Heart right ventricle (tissue), 16 donors: ENCODE results near the gene LRRTM3. TPM values are rescaled to one million over a fixed set of nuclear protein-coding genes. Genes with fewer than 3 reads are reported as not detected.

ENCODE experiments used
- ATAC-seq, 8 donors: fragments of 200-7000 bp; cut with Tn5 transposase; one replicate each; pipeline ENCODE4 v1.9.1; 2020; ENCODE audit warnings: mild to moderate bottlenecking in 8 of 8, moderate library complexity in 8 of 8, moderate number of reproducible peaks in 1 of 8
- DNase-seq, 2 donors: peaks; one replicate each; pipeline ENCODE4 v3.0.0-alpha.2; 2020
- H3K27ac ChIP-seq, 10 donors: fragments of 200-600 bp; sonication (generic) in 2 of 10; one replicate each; pipeline versions ENCODE4 v1.5.0 to v1.8.0; 2020 to 2022; ENCODE audit warnings: mild to moderate bottlenecking in 3 of 10
- H3K27me3 ChIP-seq, 7 donors: fragments of 200-600 bp; one replicate each; pipeline ENCODE4 v1.8.0; 2021 to 2022; ENCODE audit warnings: mild to moderate bottlenecking in 2 of 7
- H3K36me3 ChIP-seq, 9 donors: fragments of 200-600 bp; sonication (generic) in 1 of 9; one replicate each; pipeline versions ENCODE4 v1.5.0 to v1.8.0; 2020 to 2022; ENCODE audit warnings: mild to moderate bottlenecking in 2 of 9
- H3K4me1 ChIP-seq, 9 donors: fragments of 200-600 bp; sonication (generic) in 1 of 9; one replicate each; pipeline versions ENCODE4 v1.5.0 to v1.8.0; 2020 to 2022; ENCODE audit warnings: mild to moderate bottlenecking in 4 of 9
- H3K4me3 ChIP-seq, 10 donors: fragments of 200-600 bp; sonication (generic) in 2 of 10; one replicate each; pipeline versions ENCODE4 v1.5.0 to v1.8.0; 2020 to 2022; ENCODE audit warnings: mild to moderate bottlenecking in 7 of 10, moderate library complexity in 2 of 10
- H3K9me3 ChIP-seq, 11 donors: fragments of 200-600 bp in 10 of 11; sonication (generic) in 2 of 11; one replicate each; pipeline versions ENCODE4 v1.5.0 to v1.8.0; 2013 to 2022; ENCODE audit warnings: mild to moderate bottlenecking in 2 of 11, control low read depth in 1 of 11, moderate library complexity in 1 of 11
- WGBS, 2 donors: extraction: QIAGEN DNeasy Blood & Tissue Kit; methylation state at CpG; one replicate each; pipeline ENCODE4 v1.1.7; 2013; ENCODE audit warnings: inconsistent platforms in 1 of 2; 5-methylcytosine and 5-hydroxymethylcytosine counted together
- intact Hi-C, 10 donors: fragments of 100-400 bp; cut with DNase I; formaldehyde crosslinking; loops; one replicate each; pipeline versions ENCODE4 v1.11.1 to v1.14.2; 2022
- polyA plus RNA-seq, 2 donors: library from polyadenylated mRNA; stranded (reverse); fragments of 200-250 nt; gene quantifications; one replicate each; pipeline ENCODE4 v1.2.3, GENCODE V29; 2013
- total RNA-seq, 10 donors: library from RNA; stranded (reverse); fragmentation: NEBNext Ultra II Directional in 3 of 10; extraction: Animal tissue kit (Norgen Biotek cat#: 25700) in 3 of 10; gene quantifications; one replicate each; pipeline versions ENCODE4 v1.2.1 to v1.2.4, GENCODE V29; 2021 to 2023
- TF ChIP-seq, protein P1 (sequence below), 9 donors: fragments of 200-600 bp; sonication (generic) in 2 of 9; IDR thresholded peaks; one replicate each; pipeline versions ENCODE4 v1.5.0 to v1.8.0; 2021 to 2022; ENCODE audit warnings: antibody characterized with exemption in 9 of 9, mild to moderate bottlenecking in 5 of 9, moderate library complexity in 1 of 9
- donor health status: Arrhythmogenic right ventricular cardiomyopathy.
- donor health status: ischemic (EF 13 %, LVEDD 7.1; RV severe dilation, severe dysfunction).
- donor health status: healthy with polysubstance abuse.
- donor health status: DM: no; HTN: yes; CAD: no.
- donor health status: DM: no; HTN: no; CAD: no.
- donor health status: ischemic (EF 25% LVEDD 6.9; RV normal size, moderate dysfunction).
- donor health status: ischemic (EF 25% LVEDD 5.7; RV mildly dilated, moderate dysfunction).
- donor health status: healthy.
- donor health status: DM: yes; HTN: yes; CAD: no.
- donor health status: Ischemic cardiomyopathy.
- donor health status: ischemic (EF 35%, LVEDD 5.7; RV mildly dilated, moderate dysfunction).
- donor health status: nonischemic (EF 11% LVEDD 7.7; RV severe dilation, severe dysfunction).
- donor health status: DM: yes; HTN: yes; CAD: no.
- donor health status: PGD.
- donor health status: ischemic (EF 29% LVEDD 5.4; RV normal size, mild dysfunction).
- donor health status: nonischemic (EF 23%, LVEDD 6.1; RV moderate dilation, normal function).

LRRTM3 gene
- total and polyA plus RNA-seq, 12 donors = not detected

DNA sequence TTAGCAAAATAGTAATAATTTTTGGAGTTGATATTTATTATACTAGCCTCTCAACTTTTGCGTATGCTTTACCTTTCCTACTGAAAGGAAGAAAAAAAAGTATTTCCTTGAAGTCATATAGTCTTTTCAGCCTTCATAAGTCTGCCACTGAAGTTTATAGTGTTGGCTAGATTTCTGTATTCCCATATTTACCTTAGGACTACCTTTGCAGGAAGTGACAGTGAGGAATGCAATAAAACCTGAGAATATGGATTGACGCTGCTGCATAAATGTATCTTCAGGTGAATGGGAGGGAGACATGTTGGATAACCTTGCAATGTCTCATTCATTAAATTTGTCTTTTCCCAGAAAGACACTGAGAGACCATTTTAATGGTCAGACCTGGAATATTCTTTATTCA, 6.6 kb upstream of the LRRTM3 start:
- intact Hi-C loops = no loop called here
- TF ChIP-seq, protein P1, sequence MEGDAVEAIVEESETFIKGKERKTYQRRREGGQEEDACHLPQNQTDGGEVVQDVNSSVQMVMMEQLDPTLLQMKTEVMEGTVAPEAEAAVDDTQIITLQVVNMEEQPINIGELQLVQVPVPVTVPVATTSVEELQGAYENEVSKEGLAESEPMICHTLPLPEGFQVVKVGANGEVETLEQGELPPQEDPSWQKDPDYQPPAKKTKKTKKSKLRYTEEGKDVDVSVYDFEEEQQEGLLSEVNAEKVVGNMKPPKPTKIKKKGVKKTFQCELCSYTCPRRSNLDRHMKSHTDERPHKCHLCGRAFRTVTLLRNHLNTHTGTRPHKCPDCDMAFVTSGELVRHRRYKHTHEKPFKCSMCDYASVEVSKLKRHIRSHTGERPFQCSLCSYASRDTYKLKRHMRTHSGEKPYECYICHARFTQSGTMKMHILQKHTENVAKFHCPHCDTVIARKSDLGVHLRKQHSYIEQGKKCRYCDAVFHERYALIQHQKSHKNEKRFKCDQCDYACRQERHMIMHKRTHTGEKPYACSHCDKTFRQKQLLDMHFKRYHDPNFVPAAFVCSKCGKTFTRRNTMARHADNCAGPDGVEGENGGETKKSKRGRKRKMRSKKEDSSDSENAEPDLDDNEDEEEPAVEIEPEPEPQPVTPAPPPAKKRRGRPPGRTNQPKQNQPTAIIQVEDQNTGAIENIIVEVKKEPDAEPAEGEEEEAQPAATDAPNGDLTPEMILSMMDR (IDR thresholded peaks at IDR 0.05) = no peak
- H3K4me1 ChIP-seq = peaks cover 0 to 7% (median 0%) of the 10 kb centered on the region in 9 donors
- H3K36me3 ChIP-seq = no peaks in the 10 kb centered on the region
- 94 to 96% methylated on average over 2 of the region's 2 CpGs for WGBS, 2 donors
- H3K27ac ChIP-seq = no peak overlapping the region
- no peaks in the 10 kb centered on the region for H3K9me3 ChIP-seq
- ATAC-seq = no peak
- DNase-seq = no peak
- H3K4me3 ChIP-seq = no peak overlapping the region
- H3K27me3 ChIP-seq = no peaks in the 10 kb centered on the region

DNA sequence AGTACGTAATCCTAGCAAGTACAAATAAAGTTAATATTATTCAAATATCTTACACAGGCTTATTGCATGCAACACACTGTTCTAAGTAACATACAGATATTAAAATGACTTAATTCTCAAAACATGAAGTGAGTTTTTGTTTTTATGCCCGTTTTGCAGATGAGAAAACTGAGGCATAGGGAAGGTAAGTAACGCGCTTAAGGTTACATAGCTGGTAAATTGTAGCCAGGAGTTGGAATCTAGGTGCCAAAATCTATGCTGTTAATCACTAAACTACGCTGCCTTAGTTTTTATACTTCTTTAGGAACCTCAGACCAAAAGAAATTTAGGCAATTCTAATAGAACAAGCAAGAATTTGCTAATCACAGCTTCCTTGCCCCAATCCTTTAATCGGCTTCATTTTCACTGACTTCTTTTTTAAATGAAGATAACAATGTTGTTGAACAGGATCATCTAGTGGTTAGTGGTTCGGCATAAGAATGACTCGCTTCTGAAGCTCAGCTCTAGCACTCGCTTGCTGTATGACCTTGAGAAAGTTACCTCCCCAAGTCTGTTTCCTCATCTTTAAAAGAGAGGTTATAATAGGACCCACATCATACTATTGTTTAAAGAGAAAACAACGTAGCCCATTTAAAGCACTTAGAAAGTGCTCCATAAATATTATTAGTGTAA, 1.0 kb upstream of the LRRTM3 start:
- no peaks in the 10 kb centered on the region for H3K36me3 ChIP-seq
- no peak overlapping the region for H3K27ac ChIP-seq
- no peaks in the 10 kb centered on the region for H3K9me3 ChIP-seq
- intact Hi-C loops = loop anchor here in 1 of 10 donors (10.0 kb wide), 1 partner anchor 600 kb away; no protein-coding TSS in a partner anchor
- TF ChIP-seq, protein P1 (IDR thresholded peaks at IDR 0.05) = no peak
- peaks cover 0 to 14% (median 0%) of the 10 kb centered on the region in 9 donors for H3K4me1 ChIP-seq
- WGBS, 2 donors = 74% methylated on average over 10 of the region's 10 CpGs
- no peak for ATAC-seq
- peaks cover 0 to 52% (median 20%) of the 10 kb centered on the region in 7 donors for H3K27me3 ChIP-seq
- no peak for DNase-seq
- H3K4me3 ChIP-seq = no peak overlapping the region

DNA sequence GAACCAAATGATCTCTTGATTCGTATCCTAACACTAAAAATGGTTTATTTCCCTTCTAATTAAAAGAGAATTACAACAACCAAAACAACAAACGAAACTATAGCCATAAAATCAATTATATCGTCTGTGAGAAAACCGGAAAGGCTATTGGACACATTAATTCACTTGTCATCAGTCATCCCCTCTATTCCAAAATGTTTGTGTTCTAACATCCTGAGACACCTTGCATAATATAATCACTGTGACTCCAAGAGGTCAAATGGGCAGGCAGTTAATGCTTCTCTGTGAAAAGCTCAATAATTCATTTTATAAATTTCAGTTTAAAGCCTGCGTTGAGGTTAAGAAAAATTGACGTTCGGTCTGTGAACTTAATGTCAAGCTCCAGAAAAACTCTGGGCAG, 463 bp upstream of the LRRTM3 start:
- TF ChIP-seq, protein P1 (IDR thresholded peaks at IDR 0.05) = no peak
- peaks cover 0 to 14% (median 0%) of the 10 kb centered on the region in 9 donors for H3K4me1 ChIP-seq
- DNase-seq = no peak
- no peak for ATAC-seq
- H3K4me3 ChIP-seq = no peak overlapping the region
- H3K9me3 ChIP-seq = no peaks in the 10 kb centered on the region
- no peak overlapping the region for H3K27ac ChIP-seq
- 41 to 49% methylated on average over 7 of the region's 7 CpGs for WGBS, 2 donors
- H3K27me3 ChIP-seq = peaks cover 0 to 58% (median 24%) of the 10 kb centered on the region in 7 donors
- intact Hi-C loops = loop anchor here in 1 of 10 donors (10.0 kb wide), 1 partner anchor 599 kb away; no protein-coding TSS in a partner anchor
- H3K36me3 ChIP-seq = no peaks in the 10 kb centered on the region

DNA sequence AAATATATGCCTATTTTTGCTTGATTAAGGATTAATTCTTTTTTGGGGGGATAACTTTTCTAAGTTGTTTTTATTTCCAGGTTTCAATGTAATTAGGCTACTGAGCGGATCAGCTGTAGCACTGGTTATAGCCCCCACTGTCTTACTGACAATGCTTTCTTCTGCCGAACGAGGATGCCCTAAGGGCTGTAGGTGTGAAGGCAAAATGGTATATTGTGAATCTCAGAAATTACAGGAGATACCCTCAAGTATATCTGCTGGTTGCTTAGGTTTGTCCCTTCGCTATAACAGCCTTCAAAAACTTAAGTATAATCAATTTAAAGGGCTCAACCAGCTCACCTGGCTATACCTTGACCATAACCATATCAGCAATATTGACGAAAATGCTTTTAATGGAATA, 1.0 kb downstream of the LRRTM3 start:
- WGBS, 2 donors = 62 to 70% methylated on average over 5 of the region's 5 CpGs
- DNase-seq = no peak
- intact Hi-C loops = loop anchor here in 1 of 10 donors (10.0 kb wide), 1 partner anchor 598 kb away; no protein-coding TSS in a partner anchor

More for the DNA sequence above, 1.0 kb downstream of the LRRTM3 start:
- Histone ChIP-seq H3K27ac (no peak overlapping the region), H3K27me3 (peaks cover 0 to 63% (median 30%) of the 10 kb centered on the region in 7 donors), H3K4me3 (no peak overlapping the region), H3K9me3 (no peaks in the 10 kb centered on the region), H3K4me1 (peaks cover 0 to 14% (median 0%) of the 10 kb centered on the region in 9 donors), H3K36me3 (no peaks in the 10 kb centered on the region)
- no peak for ATAC-seq
- TF ChIP-seq, protein P1 (IDR thresholded peaks at IDR 0.05) = no peak
